HEK293 (cell line): ENCODE results near the gene BIN1.

ENCODE experiments used
- CTCF ChIA-PET: fragments of 350-600 bp; formaldehyde crosslinking; extraction: SDS; loops from one replicate; lab custom pipeline; 2021; ENCODE audit warnings: antibody characterized with exemption; lab: Yijun Ruan, JAX
- POLR2A ChIA-PET: fragments of 300-600 bp; formaldehyde crosslinking; extraction: SDS; loops from one replicate; lab custom pipeline; 2020; ENCODE audit warnings: antibody characterized with exemption, inconsistent platforms; lab: Yijun Ruan, JAX
- H3K27ac ChIP-seq: fragments of 200-500 bp; sonication (Bioruptor generic); 2 replicates; pipeline ENCODE4 v1.5.1; 2014; ENCODE audit warnings: low read depth, low read length, control low read depth, inconsistent platforms; ENCODE audit errors: extremely low read depth
- H3K36me3 ChIP-seq, 2 experiments: fragments of 200-500 bp in 1 of 2; sonication (Bioruptor generic) in 1 of 2; 1 replicate in 1 of 2; 2 replicates in 1 of 2; pipeline ENCODE4 v1.5.1; 2014 to 2017; ENCODE audit warnings: inconsistent platforms in 2 of 2, low read length in 2 of 2; ENCODE audit not compliant: control insufficient read depth in 2 of 2, insufficient read depth in 1 of 2
- H3K4me1 ChIP-seq: fragments of 200-500 bp; sonication (Bioruptor generic); 2 replicates; pipeline ENCODE4 v1.5.1; 2014; ENCODE audit warnings: mild to moderate bottlenecking, low read length, inconsistent platforms; ENCODE audit not compliant: control insufficient read depth, insufficient read depth
- H3K4me3 ChIP-seq: 2 replicates; pipeline ENCODE4 v1.5.1; 2011; ENCODE audit warnings: low read depth, mild to moderate bottlenecking, control low read depth, low read length, moderate library complexity
- H3K9me3 ChIP-seq: fragments of 200-500 bp; sonication (Bioruptor generic); 2 replicates; pipeline ENCODE4 v1.5.1; 2014; ENCODE audit warnings: low read depth, low read length, inconsistent platforms; ENCODE audit not compliant: control insufficient read depth, insufficient read depth
- FEZF1 ChIP-seq: fragments of 450-650 bp; formaldehyde crosslinking; IDR thresholded peaks from 2 replicates; pipeline ENCODE4 v1.5.1; 2016; ENCODE audit warnings: missing biosample characterization, missing genetic modification characterization
- GLI2 ChIP-seq: fragments of 450-650 bp; formaldehyde crosslinking; IDR thresholded peaks from 2 replicates; pipeline ENCODE4; 2017; ENCODE audit warnings: missing biosample characterization, missing genetic modification characterization, low read depth, borderline replicate concordance
- GLIS2 ChIP-seq: fragments of 450-650 bp; formaldehyde crosslinking; IDR thresholded peaks from 2 replicates; pipeline ENCODE4 v1.5.1; 2016; ENCODE audit warnings: missing biosample characterization, missing genetic modification characterization
- KLF7 ChIP-seq: fragments of 450-650 bp; formaldehyde crosslinking; IDR thresholded peaks from 2 replicates; pipeline ENCODE4 v1.5.1; 2016; ENCODE audit warnings: missing biosample characterization, missing genetic modification characterization, borderline replicate concordance
- KLF8 ChIP-seq: fragments of 450-650 bp; formaldehyde crosslinking; IDR thresholded peaks from 2 replicates; pipeline ENCODE4 v1.5.1; 2016; ENCODE audit warnings: missing biosample characterization, missing genetic modification characterization
- MYNN ChIP-seq: fragments of 450-650 bp; formaldehyde crosslinking; IDR thresholded peaks from 2 replicates; pipeline ENCODE4 v1.5.1; 2016; ENCODE audit warnings: missing biosample characterization, missing genetic modification characterization, borderline replicate concordance
- SCRT2 ChIP-seq: fragments of 450-650 bp; formaldehyde crosslinking; IDR thresholded peaks from 2 replicates; pipeline ENCODE4 v1.5.1; 2016; ENCODE audit warnings: missing biosample characterization, missing genetic modification characterization
- ZBTB21 ChIP-seq: fragments of 450-650 bp; formaldehyde crosslinking; IDR thresholded peaks from 2 replicates; pipeline ENCODE4 v1.5.1; 2017; ENCODE audit warnings: missing biosample characterization, missing genetic modification characterization
- ZFP3 ChIP-seq: fragments of 450-650 bp; formaldehyde crosslinking; IDR thresholded peaks from 2 replicates; pipeline ENCODE4 v1.5.1; 2016; ENCODE audit warnings: low read depth, missing biosample characterization, missing genetic modification characterization
- ZNF121 ChIP-seq: fragments of 450-650 bp; formaldehyde crosslinking; IDR thresholded peaks from 2 replicates; pipeline ENCODE4 v1.5.1; 2016; ENCODE audit warnings: missing biosample characterization, missing genetic modification characterization
- ZNF157 ChIP-seq: fragments of 450-650 bp; formaldehyde crosslinking; IDR thresholded peaks from 2 replicates; pipeline ENCODE4 v1.5.1; 2016; ENCODE audit warnings: missing biosample characterization, missing genetic modification characterization
- ZNF239 ChIP-seq: fragments of 450-650 bp; formaldehyde crosslinking; IDR thresholded peaks from 2 replicates; pipeline ENCODE4 v1.5.1; 2016; ENCODE audit warnings: missing biosample characterization, missing genetic modification characterization
- ZNF292 ChIP-seq: fragments of 450-650 bp; formaldehyde crosslinking; IDR thresholded peaks from 2 replicates; pipeline ENCODE4 v1.5.1; 2016; ENCODE audit warnings: low read depth, missing biosample characterization, missing genetic modification characterization, borderline replicate concordance
- ZNF324 ChIP-seq: fragments of 450-650 bp; formaldehyde crosslinking; IDR thresholded peaks from 2 replicates; pipeline ENCODE4 v1.5.1; 2016; ENCODE audit warnings: missing biosample characterization, missing genetic modification characterization
- ZNF341 ChIP-seq: fragments of 450-650 bp; formaldehyde crosslinking; IDR thresholded peaks from 2 replicates; pipeline ENCODE4; 2016; ENCODE audit warnings: low read depth, missing biosample characterization, missing genetic modification characterization
- ZNF37A ChIP-seq: fragments of 450-650 bp; IDR thresholded peaks from 2 replicates; pipeline ENCODE4 v1.5.1; 2018; ENCODE audit warnings: missing biosample characterization, missing genetic modification characterization
- ZNF416 ChIP-seq: fragments of 450-650 bp; formaldehyde crosslinking; IDR thresholded peaks from 2 replicates; pipeline ENCODE4 v1.5.1; 2016; ENCODE audit warnings: missing biosample characterization, missing genetic modification characterization
- ZNF521 ChIP-seq: fragments of 450-650 bp; formaldehyde crosslinking; IDR thresholded peaks from 2 replicates; pipeline ENCODE4 v1.5.1; 2017; ENCODE audit warnings: missing biosample characterization, mild to moderate bottlenecking, missing genetic modification characterization
- ZNF555 ChIP-seq: fragments of 450-650 bp; formaldehyde crosslinking; conservative IDR thresholded peaks from 2 replicates; pipeline ENCODE4 v1.5.1; 2017; ENCODE audit warnings: missing biosample characterization, mild to moderate bottlenecking, missing genetic modification characterization, inconsistent platforms
- ZNF561 ChIP-seq: fragments of 450-650 bp; IDR thresholded peaks from 2 replicates; pipeline ENCODE4 v1.5.1; 2018; ENCODE audit warnings: missing biosample characterization, missing genetic modification characterization, borderline replicate concordance
- ZNF600 ChIP-seq: fragments of 450-650 bp; formaldehyde crosslinking; IDR thresholded peaks from 2 replicates; pipeline ENCODE4 v1.5.1; 2016; ENCODE audit warnings: missing biosample characterization, missing genetic modification characterization
- ZNF707 ChIP-seq: fragments of 450-650 bp; formaldehyde crosslinking; IDR thresholded peaks from 2 replicates; pipeline ENCODE4 v1.5.1; 2016; ENCODE audit warnings: missing biosample characterization, missing genetic modification characterization
- ZNF792 ChIP-seq: fragments of 450-650 bp; formaldehyde crosslinking; IDR thresholded peaks from 2 replicates; pipeline ENCODE4 v1.5.1; 2016; ENCODE audit warnings: missing biosample characterization, missing genetic modification characterization
- ZSCAN16 ChIP-seq: fragments of 450-650 bp; formaldehyde crosslinking; IDR thresholded peaks from 2 replicates; pipeline ENCODE4 v1.5.1; 2016; ENCODE audit warnings: missing biosample characterization, missing genetic modification characterization
- TF ChIP-seq, protein P1 (sequence below): fragments of 450-650 bp; formaldehyde crosslinking; IDR thresholded peaks from 2 replicates; pipeline ENCODE4 v1.5.1; 2016; ENCODE audit warnings: missing biosample characterization, missing genetic modification characterization
- TF ChIP-seq, protein P2 (sequence below): fragments of 450-650 bp; formaldehyde crosslinking; IDR thresholded peaks from 2 replicates; pipeline ENCODE4 v1.5.1; 2017; ENCODE audit warnings: missing biosample characterization, missing genetic modification characterization
- TF ChIP-seq, protein P3 (sequence below): fragments of 450-650 bp; formaldehyde crosslinking; IDR thresholded peaks from 2 replicates; pipeline ENCODE4 v1.5.1; 2016; ENCODE audit warnings: missing biosample characterization, missing genetic modification characterization

The BIN1 gene

DNA sequence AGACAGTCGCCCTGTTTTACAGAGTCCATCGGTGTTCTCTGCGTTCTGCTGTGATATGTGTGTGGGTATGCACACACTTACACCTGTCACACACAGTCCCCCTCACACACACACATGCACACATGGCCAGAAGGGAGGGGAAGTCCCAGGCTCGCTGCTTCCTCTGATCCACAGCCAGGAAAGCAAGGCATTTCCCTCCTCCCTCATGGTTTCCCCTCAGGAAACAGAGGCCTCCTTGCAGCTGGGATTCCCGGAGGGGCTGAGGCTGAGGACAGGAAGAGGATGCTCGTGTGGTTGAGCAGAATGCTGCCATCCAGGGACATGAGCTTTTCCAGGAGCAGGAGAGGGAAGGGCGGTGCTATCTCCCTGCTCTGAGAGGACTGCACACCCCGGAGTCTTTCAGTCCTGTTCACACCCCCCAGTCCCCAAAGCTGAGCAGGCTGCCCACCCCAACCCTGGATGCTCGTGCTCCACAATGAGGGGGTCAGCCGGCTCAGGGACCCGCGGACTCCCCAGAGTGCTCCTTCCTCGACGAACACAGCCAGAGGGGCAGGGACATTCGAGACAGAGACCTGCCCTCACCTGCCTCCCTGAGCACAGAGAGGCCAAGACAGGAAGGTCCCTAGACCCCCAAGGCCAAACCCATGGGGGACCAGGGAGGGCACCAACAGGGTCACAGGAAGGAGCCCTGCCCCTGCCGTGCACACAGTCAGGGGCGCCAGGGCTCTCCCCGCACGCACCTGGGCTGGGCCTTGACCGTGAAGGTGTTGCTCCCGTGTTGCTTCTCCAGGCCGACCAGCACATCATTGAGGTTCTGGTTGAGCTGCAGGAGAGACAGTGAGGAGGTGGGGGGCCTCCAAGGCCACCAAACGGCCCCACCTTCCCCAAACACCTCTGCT, 45.3 kb downstream of the BIN1 start:
- no peak overlapping the region for H3K4me3 ChIP-seq
- no peak overlapping the region for H3K27ac ChIP-seq
- POLR2A ChIA-PET = no interaction called here
- H3K36me3 ChIP-seq = no peaks in the 10 kb centered on the region
- CTCF ChIA-PET = interaction anchor here (1.1 kb wide), 1 partner anchor 418 kb away, joined by 3 read pairs; no protein-coding TSS in a partner anchor
- peaks cover 2% of the 10 kb centered on the region; the same call in 1 of the 2 replicates for H3K4me1 ChIP-seq
- no peaks in the 10 kb centered on the region for H3K9me3 ChIP-seq
- TF ChIP-seq ZNF157 (tag by site-specific recombination) (no peak), MYNN (tag by site-specific recombination) (no peak), SCRT2 (tag by site-specific recombination) (no peak), ZNF600 (tag by site-specific recombination) (no peak), ZNF341 (tag by site-specific recombination) (no peak), ZNF239 (tag by site-specific recombination) (no peak), ZNF324 (tag by site-specific recombination) (no peak), FEZF1 (tag by site-specific recombination) (no peak)

DNA sequence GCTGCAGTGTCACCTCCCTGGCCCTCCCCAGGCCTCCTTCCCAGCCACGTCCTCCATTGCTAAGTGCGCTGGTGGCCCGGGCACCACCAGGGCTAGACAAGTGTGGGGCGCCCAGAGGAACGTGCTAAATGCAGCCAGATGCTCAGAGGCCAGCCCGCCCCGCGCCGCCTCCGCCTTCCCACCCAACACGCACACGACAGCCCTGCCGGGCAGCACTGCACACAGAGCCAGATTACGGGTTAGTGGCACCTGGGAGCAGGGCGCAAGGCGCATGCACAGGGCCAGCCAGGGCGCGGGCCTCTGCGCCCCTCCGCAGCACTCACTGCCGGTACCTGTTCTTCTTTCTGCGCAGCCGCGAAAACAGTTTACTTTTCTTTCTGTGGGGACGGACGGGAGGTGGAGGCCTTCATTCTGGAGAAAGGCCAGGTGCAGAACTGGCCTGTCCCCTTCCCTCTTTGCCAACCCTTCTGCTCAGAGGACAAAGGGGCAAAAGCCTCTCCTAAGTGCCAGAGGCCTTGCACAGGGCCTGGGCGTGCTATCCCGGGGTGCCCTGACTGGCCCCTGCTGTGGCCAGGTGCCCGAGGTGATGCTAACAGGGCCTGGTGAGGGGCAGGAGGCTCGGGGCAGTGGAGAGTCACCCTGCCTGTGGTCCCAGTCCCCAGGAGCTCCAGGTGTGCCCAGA, 46.5 kb downstream of the BIN1 start:
- Histone ChIP-seq H3K4me1 (peaks cover 2% of the 10 kb centered on the region; the same call in 1 of the 2 replicates), H3K27ac (no peak overlapping the region), H3K9me3 (no peaks in the 10 kb centered on the region), H3K36me3 (no peaks in the 10 kb centered on the region), H3K4me3 (no peak overlapping the region)
- POLR2A ChIA-PET = no interaction called here
- TF ChIP-seq ZNF292 (tag by site-specific recombination) = no peak
- TF ChIP-seq KLF8 (tag by site-specific recombination) = no peak
- TF ChIP-seq ZNF37A (tag by site-specific recombination) = no peak
- no peak for TF ChIP-seq ZNF521 (tag by site-specific recombination)
- no peak for TF ChIP-seq GLI2 (tag by site-specific recombination)
- no peak for TF ChIP-seq ZNF561 (tag by site-specific recombination)
- TF ChIP-seq ZNF707 = no peak
- TF ChIP-seq ZNF416 (tag by site-specific recombination) = no peak
- TF ChIP-seq ZNF121 (tag by site-specific recombination) = no peak
- TF ChIP-seq, protein P1, sequence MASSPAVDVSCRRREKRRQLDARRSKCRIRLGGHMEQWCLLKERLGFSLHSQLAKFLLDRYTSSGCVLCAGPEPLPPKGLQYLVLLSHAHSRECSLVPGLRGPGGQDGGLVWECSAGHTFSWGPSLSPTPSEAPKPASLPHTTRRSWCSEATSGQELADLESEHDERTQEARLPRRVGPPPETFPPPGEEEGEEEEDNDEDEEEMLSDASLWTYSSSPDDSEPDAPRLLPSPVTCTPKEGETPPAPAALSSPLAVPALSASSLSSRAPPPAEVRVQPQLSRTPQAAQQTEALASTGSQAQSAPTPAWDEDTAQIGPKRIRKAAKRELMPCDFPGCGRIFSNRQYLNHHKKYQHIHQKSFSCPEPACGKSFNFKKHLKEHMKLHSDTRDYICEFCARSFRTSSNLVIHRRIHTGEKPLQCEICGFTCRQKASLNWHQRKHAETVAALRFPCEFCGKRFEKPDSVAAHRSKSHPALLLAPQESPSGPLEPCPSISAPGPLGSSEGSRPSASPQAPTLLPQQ (tag by site-specific recombination) = no peak
- no peak for TF ChIP-seq GLIS2
- TF ChIP-seq ZSCAN16 (tag by site-specific recombination) = no peak
- no peak for TF ChIP-seq ZBTB21 (tag by site-specific recombination)
- no peak for TF ChIP-seq KLF7
- no peak for TF ChIP-seq ZFP3
- TF ChIP-seq, protein P2, sequence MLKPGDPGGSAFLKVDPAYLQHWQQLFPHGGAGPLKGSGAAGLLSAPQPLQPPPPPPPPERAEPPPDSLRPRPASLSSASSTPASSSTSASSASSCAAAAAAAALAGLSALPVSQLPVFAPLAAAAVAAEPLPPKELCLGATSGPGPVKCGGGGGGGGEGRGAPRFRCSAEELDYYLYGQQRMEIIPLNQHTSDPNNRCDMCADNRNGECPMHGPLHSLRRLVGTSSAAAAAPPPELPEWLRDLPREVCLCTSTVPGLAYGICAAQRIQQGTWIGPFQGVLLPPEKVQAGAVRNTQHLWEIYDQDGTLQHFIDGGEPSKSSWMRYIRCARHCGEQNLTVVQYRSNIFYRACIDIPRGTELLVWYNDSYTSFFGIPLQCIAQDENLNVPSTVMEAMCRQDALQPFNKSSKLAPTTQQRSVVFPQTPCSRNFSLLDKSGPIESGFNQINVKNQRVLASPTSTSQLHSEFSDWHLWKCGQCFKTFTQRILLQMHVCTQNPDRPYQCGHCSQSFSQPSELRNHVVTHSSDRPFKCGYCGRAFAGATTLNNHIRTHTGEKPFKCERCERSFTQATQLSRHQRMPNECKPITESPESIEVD = no peak
- TF ChIP-seq, protein P3, sequence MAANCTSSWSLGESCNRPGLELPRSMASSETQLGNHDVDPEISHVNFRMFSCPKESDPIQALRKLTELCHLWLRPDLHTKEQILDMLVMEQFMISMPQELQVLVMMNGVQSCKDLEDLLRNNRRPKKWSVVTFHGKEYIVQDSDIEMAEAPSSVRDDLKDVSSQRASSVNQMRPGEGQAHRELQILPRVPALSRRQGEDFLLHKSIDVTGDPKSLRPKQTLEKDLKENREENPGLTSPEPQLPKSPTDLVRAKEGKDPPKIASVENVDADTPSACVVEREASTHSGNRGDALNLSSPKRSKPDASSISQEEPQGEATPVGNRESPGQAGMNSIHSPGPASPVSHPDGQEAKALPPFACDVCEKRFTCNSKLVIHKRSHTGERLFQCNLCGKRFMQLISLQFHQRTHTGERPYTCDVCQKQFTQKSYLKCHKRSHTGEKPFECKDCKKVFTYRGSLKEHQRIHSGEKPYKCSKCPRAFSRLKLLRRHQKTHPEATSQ (tag by site-specific recombination) = no peak
- TF ChIP-seq ZNF792 (tag by site-specific recombination) = no peak
- no peak for TF ChIP-seq ZNF555 (tag by site-specific recombination)
- CTCF ChIA-PET = no interaction called here
